Epithelial cell of prostate (primary cell): Measurements from ENCODE around the gene TUBGCP3.

Experiments used
- DNase-seq: peaks from one replicate; pipeline ENCODE4 v3.0.0-alpha.2; 2011; ENCODE audit warnings: low read depth, low spot score
- H3K27ac ChIP-seq: fragments of 450-650 bp; 2 replicates; pipeline ENCODE4 v1.5.1; 2017; ENCODE audit warnings: mild to moderate bottlenecking

TUBGCP3 gene

GRCh38 chr13:112617754-112618375, 29.9 kb upstream of the TUBGCP3 start:
- no peak overlapping the region for H3K27ac ChIP-seq
- no peak for DNase-seq

GRCh38 chr13:112616586-112617362, 28.8 kb upstream of the TUBGCP3 start:
- H3K27ac ChIP-seq: no peak overlapping the region
- no peak for DNase-seq

GRCh38 chr13:112615391-112615790, 27.4 kb upstream of the TUBGCP3 start:
- H3K27ac ChIP-seq: no peak overlapping the region
- DNase-seq: no peak

GRCh38 chr13:112614835-112615234, 26.9 kb upstream of the TUBGCP3 start:
- DNase-seq: no peak
- H3K27ac ChIP-seq: no peak overlapping the region

- no peak overlapping the region for H3K27ac ChIP-seq
- no peak for DNase-seq
These were observed 20.3 kb upstream of the TUBGCP3 start for GRCh38 chr13:112608212-112608611.

GRCh38 chr13:112606109-112607001, 18.4 kb upstream of the TUBGCP3 start:
- H3K27ac ChIP-seq: no peak overlapping the region
- DNase-seq: peak; percentile 10

GRCh38 chr13:112605531-112605990, 17.6 kb upstream of the TUBGCP3 start:
- DNase-seq: no peak
- H3K27ac ChIP-seq: no peak overlapping the region

- H3K27ac ChIP-seq: no peak overlapping the region
- no peak for DNase-seq
These were observed 15.8 kb upstream of the TUBGCP3 start for GRCh38 chr13:112603641-112604225.

GRCh38 chr13:112602189-112602588, 14.2 kb upstream of the TUBGCP3 start:
- no peak overlapping the region for H3K27ac ChIP-seq
- no peak for DNase-seq

GRCh38 chr13:112601371-112601770, 13.4 kb upstream of the TUBGCP3 start:
- no peak overlapping the region for H3K27ac ChIP-seq
- DNase-seq: no peak

GRCh38 chr13:112596235-112596634, 8.3 kb upstream of the TUBGCP3 start:
- DNase-seq: no peak

GRCh38 chr13:112592647-112593046, 4.7 kb upstream of the TUBGCP3 start:
- DNase-seq: no peak
- H3K27ac ChIP-seq: no peak overlapping the region

More at GRCh38 chr13:112596235-112596634, 8.3 kb upstream of the TUBGCP3 start:
- no peak overlapping the region for H3K27ac ChIP-seq

- DNase-seq: no peak
- H3K27ac ChIP-seq: no peak overlapping the region
These were observed 4.2 kb upstream of the TUBGCP3 start for GRCh38 chr13:112592181-112592580.

- DNase-seq: no peak
- H3K27ac ChIP-seq: peak overlapping the region; percentile 91
These were observed 741 bp upstream of the TUBGCP3 start for GRCh38 chr13:112588490-112589297.

GRCh38 chr13:112587212-112587763, 665 bp downstream of the TUBGCP3 start:
- DNase-seq: no peak
- H3K27ac ChIP-seq: peak overlapping the region; percentile 91

- H3K27ac ChIP-seq: peak overlapping the region; percentile 91
- no peak for DNase-seq
These were observed 1.5 kb downstream of the TUBGCP3 start for GRCh38 chr13:112586334-112586960.

- DNase-seq: no peak
- H3K27ac ChIP-seq: no peak overlapping the region
These were observed 4.2 kb downstream of the TUBGCP3 start for GRCh38 chr13:112583592-112584277.

- DNase-seq: no peak
- H3K27ac ChIP-seq: no peak overlapping the region
These were observed 5.7 kb downstream of the TUBGCP3 start for GRCh38 chr13:112582263-112582662.
